Hematopoietic multipotent progenitor cell treated with erythropoietin and hydrocortisone succinate and interleukin-3 and kit ligand, for 8 days (in vitro differentiated cells): ENCODE results near the gene B9D2.

Experiments used
- DNase-seq: peaks from one replicate; pipeline ENCODE4 v3.0.0-alpha.2; 2015

Gene B9D2

DNA sequence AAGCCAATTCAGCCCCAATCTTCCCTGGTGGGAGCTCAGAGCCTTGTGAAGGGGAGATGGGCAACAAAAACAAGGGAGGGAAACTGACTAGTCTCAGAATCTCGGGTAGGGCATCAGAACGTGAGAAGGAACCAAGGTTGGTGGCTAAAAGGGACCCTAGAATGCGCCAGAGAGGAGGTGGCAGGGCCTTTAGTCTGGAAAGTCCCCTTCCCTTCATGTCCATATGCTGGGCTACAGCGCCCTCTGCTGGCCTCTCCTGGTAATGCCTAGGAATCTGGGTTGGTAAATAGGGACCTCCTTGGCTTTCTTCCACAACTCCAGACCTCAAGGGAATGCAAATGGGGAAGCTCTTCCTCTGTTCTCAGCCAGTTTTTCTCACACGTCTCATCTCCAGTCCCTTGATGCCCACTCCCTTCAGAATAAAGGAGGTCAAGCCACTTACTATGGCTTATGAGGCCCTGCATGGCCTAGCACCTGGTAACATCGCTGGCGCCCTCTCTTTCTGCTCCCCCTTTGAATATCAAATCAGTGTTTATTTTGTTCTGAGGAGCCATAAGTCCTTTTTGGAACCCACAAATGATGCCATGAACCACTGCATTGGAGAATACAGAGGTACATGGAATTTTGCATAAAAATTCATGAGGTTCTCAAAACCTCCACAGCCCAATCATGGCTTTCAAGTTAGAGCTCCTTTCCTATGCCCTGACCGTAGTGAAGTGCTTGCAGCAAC, 55.3 kb downstream of the B9D2 start:
- peak; percentile 90 for DNase-seq

DNA sequence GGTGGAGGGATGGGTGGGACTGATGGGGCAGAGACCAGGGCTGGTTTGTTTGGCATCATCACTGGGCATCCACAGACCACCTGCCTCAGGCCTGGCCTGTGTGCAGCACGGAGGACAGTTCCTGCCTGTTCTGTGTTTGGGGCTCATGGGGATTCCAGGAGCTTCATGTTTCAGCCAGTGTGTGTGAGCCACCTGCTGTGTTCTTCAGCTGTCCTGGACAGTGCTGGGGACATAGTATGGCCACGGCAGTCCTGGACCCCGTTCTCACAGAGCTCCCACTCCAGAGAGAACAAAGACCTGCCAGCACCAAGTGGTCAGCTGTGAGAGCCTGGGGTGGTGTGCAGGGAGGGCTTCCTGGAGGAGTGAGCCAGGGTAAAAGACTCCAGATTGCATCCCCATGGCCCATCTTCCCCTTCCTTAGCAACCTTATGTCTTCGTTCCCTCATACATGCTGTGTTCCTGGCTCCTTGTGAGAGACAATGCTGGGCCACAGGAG, 55.9 kb downstream of the B9D2 start:
- no peak for DNase-seq

DNA sequence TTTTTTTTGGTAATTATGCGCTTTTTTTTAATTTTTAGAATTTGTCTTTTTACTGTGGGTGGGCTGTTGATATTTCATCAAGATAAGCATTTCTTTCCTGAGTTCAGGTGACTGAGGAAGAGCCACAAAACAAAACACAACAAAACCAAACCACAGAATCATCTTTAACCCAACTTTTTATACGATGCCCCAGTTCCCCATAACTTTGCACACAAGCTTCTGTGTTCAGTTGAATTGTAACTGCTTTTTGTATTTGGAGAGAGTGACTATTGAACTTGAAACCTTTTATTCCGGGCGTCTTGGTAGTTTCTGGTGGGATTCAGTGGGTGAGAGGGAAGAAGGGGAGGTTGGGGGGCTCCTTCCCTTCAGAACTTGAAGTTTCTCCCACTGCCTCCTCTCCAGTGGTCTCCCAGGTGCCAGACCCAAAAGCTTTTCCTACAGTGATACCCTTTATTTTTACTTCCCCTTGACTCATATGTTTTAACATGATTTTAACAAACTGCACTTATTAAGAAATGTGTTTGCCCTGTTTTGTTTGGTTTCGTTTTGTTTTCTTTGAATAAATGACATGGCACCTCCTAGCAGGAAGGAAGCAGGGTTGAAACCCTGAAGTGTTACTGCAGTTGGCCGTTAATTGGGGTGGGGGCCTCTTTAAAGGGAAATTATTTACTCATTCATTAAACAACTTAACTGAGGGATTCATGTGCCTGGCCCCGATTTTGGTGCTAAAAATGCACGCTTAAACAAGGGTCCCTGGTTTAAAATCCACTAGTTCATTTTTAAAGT, 56.7 kb downstream of the B9D2 start:
- no peak for DNase-seq

DNA sequence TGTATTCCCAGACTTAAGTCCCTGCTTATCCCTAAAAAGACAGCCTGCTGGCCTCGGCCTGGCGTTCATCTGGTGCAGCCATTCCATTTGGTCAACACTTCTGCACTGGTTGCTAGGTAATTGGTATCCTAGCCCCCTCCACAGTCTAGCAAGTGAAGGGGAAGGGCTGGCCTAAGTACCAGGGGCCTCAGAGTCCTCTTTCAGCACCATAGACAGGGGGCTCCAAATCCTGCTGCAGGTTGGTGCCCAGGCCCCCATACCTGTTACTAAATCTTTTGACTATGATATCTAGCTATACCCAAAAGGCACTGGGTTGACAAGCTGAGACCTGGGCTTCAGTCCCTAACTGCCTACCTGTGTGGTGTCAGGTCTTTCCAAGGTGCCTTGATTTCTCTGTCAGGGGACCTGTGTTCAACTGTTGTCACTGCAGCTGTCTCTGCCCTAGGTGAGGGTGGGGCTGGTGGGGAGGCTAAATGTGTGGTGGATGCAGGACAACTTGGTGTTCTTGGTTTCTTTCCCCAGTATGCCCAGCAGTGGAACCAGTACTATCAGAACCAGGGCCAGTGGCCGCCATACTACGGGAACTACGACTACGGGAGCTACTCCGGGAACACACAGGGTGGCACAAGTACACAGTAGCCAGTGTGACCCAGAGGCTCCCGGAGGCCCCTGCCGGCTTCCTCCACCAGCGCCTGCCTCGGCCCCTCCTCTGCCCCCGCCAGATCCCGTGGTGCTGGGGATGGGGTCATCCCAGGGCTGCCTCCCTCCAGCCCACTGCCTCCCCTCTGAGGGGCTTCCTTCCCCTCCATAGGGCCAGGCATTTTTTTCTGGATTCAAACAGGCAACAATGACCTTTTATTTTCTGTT, 57.8 kb downstream of the B9D2 start:
- DNase-seq: no peak

DNA sequence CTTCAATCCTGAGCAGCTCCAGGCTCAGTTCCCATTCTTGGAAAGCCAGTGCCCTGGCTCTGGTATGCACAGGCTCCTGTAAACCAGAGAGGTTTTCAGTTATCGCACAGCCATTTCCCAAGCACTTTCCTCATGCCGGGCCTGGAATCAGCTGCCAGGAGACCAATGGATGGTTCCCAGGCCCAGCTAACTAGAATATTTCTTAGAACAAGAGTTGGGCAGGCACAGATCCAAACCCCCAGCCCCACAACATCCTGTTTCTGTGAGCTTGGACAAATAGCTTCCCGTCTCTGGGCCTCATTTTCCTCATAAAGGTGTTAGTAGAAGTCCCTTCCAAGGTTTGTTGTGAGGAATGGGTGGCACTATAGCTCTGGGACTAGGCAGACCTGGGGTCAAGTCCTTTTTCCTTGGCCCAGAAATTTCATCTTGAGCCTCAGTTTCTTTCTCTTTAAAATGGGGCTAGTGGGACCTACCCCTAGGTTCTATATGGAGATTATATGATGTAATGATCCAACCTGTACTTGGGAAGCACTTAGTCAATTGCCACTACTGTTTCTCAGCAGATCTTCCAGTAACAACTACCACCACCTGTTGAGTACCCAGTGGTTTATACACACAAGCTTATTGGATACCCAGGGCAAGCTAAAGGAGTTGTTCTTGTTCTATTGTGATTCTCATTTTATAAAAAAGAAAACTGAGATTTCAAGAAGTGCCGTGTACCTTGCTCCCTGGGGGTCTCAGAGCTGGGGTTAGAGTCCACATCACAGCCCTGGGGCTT, 59.1 kb downstream of the B9D2 start:
- no peak for DNase-seq
